Thyroid gland (tissue), 4 donors: Measurements from ENCODE around the gene MGMT. TPM values are rescaled to one million over a fixed set of nuclear protein-coding genes. Genes with fewer than 3 reads are reported as not detected.

Experiments
- DNase-seq, 2 donors: peaks; one replicate each; pipeline ENCODE4 v3.0.0-alpha.2; 2019
- H3K27ac ChIP-seq, 3 donors: fragments of 200-600 bp; sonication (generic); 1 replicate in 2 of 3; 2 replicates in 1 of 3; pipeline ENCODE4 v1.5.1; 2016 to 2019; ENCODE audit warnings: mild to moderate bottlenecking in 1 of 3, moderate library complexity in 1 of 3
- H3K27me3 ChIP-seq: fragments of 200-600 bp; sonication (generic); one replicate; pipeline ENCODE4 v1.5.1; 2019
- H3K36me3 ChIP-seq, 2 donors: fragments of 200-600 bp; sonication (generic); one replicate each; pipeline ENCODE4 v1.5.1; 2016 to 2019
- H3K4me1 ChIP-seq, 2 donors: fragments of 200-600 bp; sonication (generic); one replicate each; pipeline ENCODE4 v1.5.1; 2017 to 2019
- H3K4me3 ChIP-seq, 3 donors: fragments of 200-600 bp; sonication (generic); replicated peaks in 1 of 3; 1 replicate in 2 of 3; 2 replicates in 1 of 3; pipeline ENCODE4 v1.5.1; 2016; ENCODE audit warnings: mild to moderate bottlenecking in 1 of 3
- H3K9me3 ChIP-seq: fragments of 200-600 bp; sonication (generic); one replicate; pipeline ENCODE4 v1.5.1; 2017
- CTCF ChIP-seq, 6 experiments: fragments of 200-600 bp in 3 of 6; fragments of 450-650 bp in 3 of 6; sonication (generic) in 3 of 6; IDR thresholded peaks; one replicate each; pipeline ENCODE4 v1.5.1; 2016 to 2019; ENCODE audit warnings: antibody characterized with exemption in 6 of 6, mild to moderate bottlenecking in 2 of 6, inconsistent platforms in 1 of 6, moderate library complexity in 1 of 6
- POLR2A ChIP-seq, 2 donors: fragments of 450-650 bp; IDR thresholded peaks; one replicate each; pipeline ENCODE4 v1.6.1; 2017; ENCODE audit warnings: antibody characterized with exemption in 2 of 2, mild to moderate bottlenecking in 2 of 2, moderate library complexity in 1 of 2
- WGBS, 2 donors: methylation state at CpG; one replicate each; pipeline ENCODE4 v1.1.5; 2017; 5-methylcytosine and 5-hydroxymethylcytosine counted together
- intact Hi-C: fragments of 100-400 bp; cut with DNase I; formaldehyde crosslinking; loops from one replicate; pipeline ENCODE4 v1.15.1; 2023
- total RNA-seq, 4 donors: library from RNA; depleted of rRNA; stranded (reverse); fragments of >200 nt; gene quantifications; one replicate each; pipeline ENCODE4 v1.2.3, GENCODE V29; 2016

The MGMT gene
- total RNA-seq, 4 donors from 2014 or later, result 17.6 to 48.7 (median 30.7) TPM

GRCh38 chr10:129814681-129815646 is 347.9 kb downstream of the MGMT start:
- no peaks in the 10 kb centered on the region for H3K27me3 ChIP-seq
- no peak overlapping the region for H3K27ac ChIP-seq
- no peaks in the 10 kb centered on the region for H3K36me3 ChIP-seq
- intact Hi-C loops, result no loop called here
- H3K4me1 ChIP-seq, result no peaks in the 10 kb centered on the region
- H3K9me3 ChIP-seq, result no peaks in the 10 kb centered on the region
- no peak overlapping the region for H3K4me3 ChIP-seq
- DNase-seq, result no peak
- 64 to 71% methylated on average over 12 of the region's 12 CpGs for WGBS, 2 donors
- no peak for TF ChIP-seq POLR2A (IDR thresholded peaks at IDR 0.05)
- no peak for TF ChIP-seq CTCF (IDR thresholded peaks at IDR 0.05)

GRCh38 chr10:129815898-129816655 is 349.0 kb downstream of the MGMT start:
- Histone ChIP-seq H3K9me3 (no peaks in the 10 kb centered on the region), H3K27me3 (no peaks in the 10 kb centered on the region), H3K4me1 (no peaks in the 10 kb centered on the region), H3K4me3 (no peak overlapping the region), H3K36me3 (no peaks in the 10 kb centered on the region), H3K27ac (no peak overlapping the region)
- intact Hi-C loops, result no loop called here
- no peak for DNase-seq
- TF ChIP-seq POLR2A (IDR thresholded peaks at IDR 0.05) (no peak), CTCF (IDR thresholded peaks at IDR 0.05) (no peak)
- WGBS, 2 donors, result 77 to 89% methylated on average over 6 to 10 of the region's 17 CpGs

- Histone ChIP-seq H3K36me3 (no peaks in the 10 kb centered on the region), H3K4me1 (no peaks in the 10 kb centered on the region), H3K4me3 (no peak overlapping the region), H3K9me3 (no peaks in the 10 kb centered on the region), H3K27ac (no peak overlapping the region), H3K27me3 (no peaks in the 10 kb centered on the region)
- 85 to 96% methylated on average over 7 to 8 of the region's 8 CpGs for WGBS, 2 donors
- TF ChIP-seq POLR2A (IDR thresholded peaks at IDR 0.05), result no peak
- TF ChIP-seq CTCF (IDR thresholded peaks at IDR 0.05), result no peak
- intact Hi-C loops, result no loop called here
- no peak for DNase-seq
Measured at GRCh38 chr10:129816656-129817045, 349.6 kb downstream of the MGMT start.
